CD4-positive, CD25-positive, alpha-beta regulatory T cell (primary cell): ENCODE results near the gene TM9SF2. TPM values are rescaled to one million over a fixed set of nuclear protein-coding genes. Genes with fewer than 3 reads are reported as not detected.

ENCODE experiments used
- ATAC-seq, 2 donors: fragments of 150-1000 bp; cut with Tn5 transposase; one replicate each; pipeline ENCODE4 v1.10.0; 2021; ENCODE audit warnings: low read depth in 2 of 2, moderate number of reproducible peaks in 2 of 2, moderate library complexity in 1 of 2
- DNase-seq, 3 donors: peaks; one replicate each; pipeline versions ENCODE4 v3.0.0 to v3.0.0-alpha.2; 2012 to 2022; ENCODE audit warnings: mixed read lengths in 1 of 3
- H3K27ac ChIP-seq: one replicate; pipeline ENCODE4 v1.7.0; 2013; ENCODE audit warnings: mild to moderate bottlenecking, low read length; ENCODE audit not compliant: insufficient read depth, poor library complexity, severe bottlenecking
- H3K27me3 ChIP-seq: one replicate; pipeline ENCODE4 v1.7.0; 2013; ENCODE audit warnings: low read length; ENCODE audit not compliant: control insufficient read depth, insufficient read depth
- H3K36me3 ChIP-seq: one replicate; pipeline ENCODE4 v1.7.0; 2013; ENCODE audit warnings: mild to moderate bottlenecking, low read length, moderate library complexity; ENCODE audit not compliant: control insufficient read depth, insufficient read depth
- H3K4me1 ChIP-seq: 2 replicates; pipeline ENCODE4 v1.7.0; 2013; ENCODE audit warnings: mild to moderate bottlenecking, low read length; ENCODE audit not compliant: insufficient read depth, control insufficient read depth, poor library complexity, severe bottlenecking
- H3K4me3 ChIP-seq: one replicate; pipeline ENCODE4 v1.7.0; 2013; ENCODE audit warnings: low read depth, mild to moderate bottlenecking, low read length, moderate library complexity
- H3K9me3 ChIP-seq, 2 experiments: 1 replicate in 1 of 2; 2 replicates in 1 of 2; pipeline ENCODE4 v1.7.0; 2013; ENCODE audit warnings: low read length in 2 of 2, mild to moderate bottlenecking in 1 of 2, moderate library complexity in 1 of 2; ENCODE audit not compliant: control insufficient read depth in 2 of 2
- H3K27ac Mint-ChIP-seq, 3 donors: one replicate each; pipeline ENCODE4 v1.8.0; 2020 to 2022; ENCODE audit warnings: mild to moderate bottlenecking in 3 of 3, mixed read lengths in 3 of 3, moderate library complexity in 2 of 3
- H3K27me3 Mint-ChIP-seq: one replicate; pipeline ENCODE4 v1.8.0; 2022; ENCODE audit warnings: mild to moderate bottlenecking, mixed read lengths
- H3K36me3 Mint-ChIP-seq: one replicate; pipeline ENCODE4 v1.8.0; 2020; ENCODE audit warnings: mixed read lengths
- H3K4me1 Mint-ChIP-seq, 4 donors: one replicate each; pipeline ENCODE4 v1.8.0; 2020 to 2022; ENCODE audit warnings: mixed read lengths in 4 of 4, mild to moderate bottlenecking in 1 of 4
- H3K4me3 Mint-ChIP-seq, 4 donors: one replicate each; pipeline ENCODE4 v1.8.0; 2020 to 2022; ENCODE audit warnings: mild to moderate bottlenecking in 4 of 4, mixed read lengths in 4 of 4, moderate library complexity in 3 of 4
- H3K9me3 Mint-ChIP-seq, 7 donors: one replicate each; pipeline ENCODE4 v1.8.0; 2020 to 2022; ENCODE audit warnings: mixed read lengths in 7 of 7, mild to moderate bottlenecking in 3 of 7, moderate library complexity in 2 of 7
- polyA plus RNA-seq, 4 donors: library from polyadenylated mRNA; unstranded; fragments of 300-500 nt; fragmentation: Illumina TruSeq; gene quantifications; one replicate each; pipeline ENCODE4 v1.2.3, GENCODE V29; 2021
- total RNA-seq: library from RNA; stranded (reverse); gene quantifications from one replicate; pipeline ENCODE4 v1.2.3, GENCODE V29; 2022

TM9SF2 gene
- total and polyA plus RNA-seq, 5 donors from 2014 or later = 53.7 to 124 (median 111) TPM

- ATAC-seq = no peak
- Histone ChIP-seq H3K27ac (peak overlapping the region; percentile 86), H3K27me3 (no peaks in the 10 kb centered on the region), H3K9me3 (peaks cover 0 to 6% of the 10 kb centered on the region in 2 experiments), H3K4me3 (peak overlapping the region; percentile 96), H3K36me3 (peaks cover 3% of the 10 kb centered on the region), H3K4me1 (peaks cover 45% of the 10 kb centered on the region)
- Mint-ChIP-seq H3K27ac (peak overlapping the region; percentile 98), H3K36me3 (peaks cover 17% of the 10 kb centered on the region), H3K9me3 (peaks cover 0 to 13% (median 1%) of the 10 kb centered on the region in 7 donors), H3K27me3 (peaks cover 4% of the 10 kb centered on the region), H3K4me1 (peaks cover 13 to 70% (median 49%) of the 10 kb centered on the region in 4 donors), H3K4me3 (peak overlapping the region; percentile 90 to 95 (median 94))
- DNase-seq = no peak
Measured at GRCh38 chr13:99495466-99496183, 5.6 kb upstream of the TM9SF2 start.

GRCh38 chr13:99496184-99497142, 4.8 kb upstream of the TM9SF2 start:
- peaks cover 0 to 13% (median 1%) of the 10 kb centered on the region in 7 donors for H3K9me3 Mint-ChIP-seq
- peak overlapping the region; percentile 98 for H3K27ac Mint-ChIP-seq
- H3K27me3 ChIP-seq = no peaks in the 10 kb centered on the region
- ATAC-seq (peak; percentile 19 to 30), DNase-seq (peak; percentile 70 to 92 (median 83))
- peaks cover 21 to 79% (median 55%) of the 10 kb centered on the region in 4 donors for H3K4me1 Mint-ChIP-seq
- peaks cover 17% of the 10 kb centered on the region for H3K36me3 Mint-ChIP-seq
- peaks cover 49% of the 10 kb centered on the region for H3K4me1 ChIP-seq
- H3K27me3 Mint-ChIP-seq = peaks cover 4% of the 10 kb centered on the region
- peak overlapping the region; percentile 96 for H3K4me3 ChIP-seq
- H3K9me3 ChIP-seq = peaks cover 0 to 6% of the 10 kb centered on the region in 2 experiments
- peak overlapping the region; percentile 86 for H3K27ac ChIP-seq
- peak overlapping the region; percentile 90 to 95 (median 94) for H3K4me3 Mint-ChIP-seq
- peaks cover 3% of the 10 kb centered on the region for H3K36me3 ChIP-seq

- Histone ChIP-seq H3K36me3 (peaks cover under 1% of the 10 kb centered on the region), H3K27ac (peak overlapping the region; percentile 86), H3K9me3 (no peaks in the 10 kb centered on the region), H3K4me3 (peak overlapping the region; percentile 91), H3K4me1 (peaks cover 64% of the 10 kb centered on the region), H3K27me3 (no peaks in the 10 kb centered on the region)
- Mint-ChIP-seq H3K4me1 (peaks cover 32 to 93% (median 66%) of the 10 kb centered on the region in 4 donors), H3K27me3 (peaks cover 4% of the 10 kb centered on the region), H3K27ac (peak overlapping the region; percentile 93 to 98 (median 98)), H3K9me3 (peaks cover 0 to 4% (median 0%) of the 10 kb centered on the region in 7 donors), H3K4me3 (peak overlapping the region; percentile 88 to 95 (median 92)), H3K36me3 (peaks cover 4% of the 10 kb centered on the region)
- DNase-seq = peak; percentile 95 to 99 (median 96)
- ATAC-seq = peak; percentile 79 to 84
Measured at GRCh38 chr13:99498171-99499161, 2.8 kb upstream of the TM9SF2 start.

- H3K27ac ChIP-seq = peak overlapping the region; percentile 91
- peak overlapping the region; percentile 91 to 99 (median 98) for H3K4me3 Mint-ChIP-seq
- H3K27me3 ChIP-seq = no peaks in the 10 kb centered on the region
- peaks cover 75% of the 10 kb centered on the region for H3K4me1 ChIP-seq
- no peaks in the 10 kb centered on the region for H3K36me3 Mint-ChIP-seq
- H3K4me3 ChIP-seq = peak overlapping the region; percentile 88
- H3K4me1 Mint-ChIP-seq = peaks cover 42 to 94% (median 71%) of the 10 kb centered on the region in 4 donors
- no peak for DNase-seq
- peak overlapping the region; percentile 97 to 99 (median 99) for H3K27ac Mint-ChIP-seq
- peak in 1 of 2 donors; percentile 1 for ATAC-seq
- peaks cover 4% of the 10 kb centered on the region for H3K27me3 Mint-ChIP-seq
- H3K9me3 ChIP-seq = no peaks in the 10 kb centered on the region
- H3K36me3 ChIP-seq = peaks cover 3% of the 10 kb centered on the region
- H3K9me3 Mint-ChIP-seq = peaks cover 0 to 4% (median 0%) of the 10 kb centered on the region in 7 donors
Measured at GRCh38 chr13:99500839-99501183, 461 bp upstream of the TM9SF2 start.

DNA sequence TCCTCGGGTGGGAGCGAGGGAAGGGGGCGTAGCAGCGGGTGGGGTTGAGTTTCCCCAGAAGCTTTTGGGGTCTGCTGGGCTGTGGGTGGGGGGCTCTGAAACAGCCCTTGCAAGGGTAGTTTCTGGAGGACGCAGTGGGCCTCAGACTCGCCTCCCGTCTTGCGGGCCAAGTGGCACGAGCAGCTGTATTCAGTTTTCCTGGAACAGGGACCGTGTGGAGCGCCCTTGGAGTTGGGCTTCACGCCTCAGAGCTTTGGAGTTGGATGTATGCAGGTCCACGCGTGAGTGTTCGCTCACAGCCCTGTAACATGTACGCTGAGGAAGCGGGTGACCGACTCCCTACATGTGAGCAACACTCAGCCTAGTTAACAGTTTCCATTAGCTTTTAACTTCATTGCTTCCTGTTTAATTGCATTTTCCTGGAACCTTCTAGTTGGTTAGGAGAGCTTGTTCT, 603 bp downstream of the TM9SF2 start:
- Mint-ChIP-seq H3K4me3 (peak overlapping the region; percentile 91 to 99 (median 98)), H3K36me3 (peaks cover 4% of the 10 kb centered on the region), H3K4me1 (peaks cover 44 to 94% (median 70%) of the 10 kb centered on the region in 4 donors), H3K27me3 (no peaks in the 10 kb centered on the region), H3K27ac (peak overlapping the region; percentile 97 to 99 (median 99)), H3K9me3 (peaks cover 0 to 4% (median 0%) of the 10 kb centered on the region in 7 donors)
- no peaks in the 10 kb centered on the region for H3K27me3 ChIP-seq
- H3K4me1 ChIP-seq = peaks cover 74% of the 10 kb centered on the region
- H3K27ac ChIP-seq = peak overlapping the region; percentile 91
- ATAC-seq = no peak
- peaks cover 3% of the 10 kb centered on the region for H3K36me3 ChIP-seq
- H3K9me3 ChIP-seq = no peaks in the 10 kb centered on the region
- peak in 2 of 3 donors; percentile 23 to 61 for DNase-seq
- peak overlapping the region; percentile 88 for H3K4me3 ChIP-seq

DNA sequence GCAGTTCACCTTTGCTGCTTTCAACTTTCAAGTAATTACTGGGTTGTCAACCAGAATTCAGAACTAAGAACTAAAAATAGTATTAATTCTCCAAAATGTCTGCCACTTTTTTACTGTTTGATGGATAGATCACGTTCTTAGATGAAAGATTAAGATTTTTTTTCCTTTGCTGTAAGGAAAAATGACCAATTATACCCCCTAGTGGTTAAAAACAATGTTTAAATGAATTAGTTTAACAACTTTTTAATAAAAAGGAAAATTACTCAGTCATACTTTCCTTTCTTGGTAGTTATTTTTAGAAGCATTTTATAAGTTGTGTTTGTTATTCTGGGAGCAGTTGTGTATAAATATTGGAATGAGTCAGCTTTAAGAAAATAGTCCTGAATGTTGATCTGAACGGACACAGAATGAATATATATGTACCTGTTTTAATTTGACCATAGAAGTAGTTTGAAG, 4.6 kb downstream of the TM9SF2 start:
- H3K27ac ChIP-seq = no peak overlapping the region
- DNase-seq = peak in 2 of 3 donors; percentile 47 to 51
- H3K27me3 Mint-ChIP-seq = no peaks in the 10 kb centered on the region

More for the DNA sequence above, 4.6 kb downstream of the TM9SF2 start:
- no peak for ATAC-seq
- peaks cover 44 to 88% (median 68%) of the 10 kb centered on the region in 4 donors for H3K4me1 Mint-ChIP-seq
- H3K4me3 Mint-ChIP-seq = peak overlapping the region; percentile 36 to 99 (median 76)
- peaks cover 33% of the 10 kb centered on the region for H3K36me3 Mint-ChIP-seq
- peak overlapping the region in 2 of 3 donors; percentile 38 to 64 for H3K27ac Mint-ChIP-seq
- Histone ChIP-seq H3K4me1 (peaks cover 48% of the 10 kb centered on the region), H3K4me3 (peak overlapping the region; percentile 41), H3K36me3 (peaks cover 28% of the 10 kb centered on the region), H3K9me3 (peaks cover 0 to 8% of the 10 kb centered on the region in 2 experiments), H3K27me3 (no peaks in the 10 kb centered on the region)
- peaks cover 0 to 6% (median 0%) of the 10 kb centered on the region in 7 donors for H3K9me3 Mint-ChIP-seq
